Parathyroid adenoma (tissue), 2 donors: Measurements from ENCODE around the gene SSB.

Experiments
- H2AFZ ChIP-seq: fragments of 300-600 bp; sonication (generic); one replicate; pipeline ENCODE4 v1.7.0; 2017; ENCODE audit warnings: antibody characterized with exemption, mild to moderate bottlenecking
- H3K27ac ChIP-seq: fragments of 300-600 bp; sonication (generic); one replicate; pipeline ENCODE4 v1.7.0; 2017
- H3K27me3 ChIP-seq: fragments of 300-600 bp; sonication (generic); one replicate; pipeline ENCODE4 v1.7.0; 2017; ENCODE audit warnings: low read length; ENCODE audit not compliant: control insufficient read depth, insufficient read depth
- H3K36me3 ChIP-seq: fragments of 300-600 bp; sonication (generic); one replicate; pipeline ENCODE4 v1.7.0; 2017; ENCODE audit warnings: low read length; ENCODE audit not compliant: control insufficient read depth, insufficient read depth
- H3K4me1 ChIP-seq: fragments of 300-600 bp; sonication (generic); one replicate; pipeline ENCODE4 v1.7.0; 2017; ENCODE audit warnings: control low read depth
- H3K4me2 ChIP-seq: fragments of 300-600 bp; sonication (generic); one replicate; pipeline ENCODE4 v1.7.0; 2017; ENCODE audit warnings: low read length
- H3K4me3 ChIP-seq: fragments of 300-600 bp; sonication (generic); one replicate; pipeline ENCODE4 v1.7.0; 2017; ENCODE audit warnings: low read depth, low read length
- H3K79me2 ChIP-seq: fragments of 300-600 bp; sonication (generic); one replicate; pipeline ENCODE4 v1.7.0; 2017; ENCODE audit warnings: control low read depth
- H3K9ac ChIP-seq: fragments of 300-600 bp; sonication (generic); one replicate; pipeline ENCODE4 v1.7.0; 2017; ENCODE audit warnings: mild to moderate bottlenecking
- H3K9me3 ChIP-seq: fragments of 300-600 bp; sonication (generic); one replicate; pipeline ENCODE4 v1.7.0; 2017; ENCODE audit warnings: low read length; ENCODE audit not compliant: control insufficient read depth
- CTCF ChIP-seq: fragments of 300-600 bp; sonication (generic); IDR thresholded peaks from one replicate; pipeline ENCODE4 v1.7.0; 2017; ENCODE audit warnings: antibody characterized with exemption, mild to moderate bottlenecking
- donor health status: primary hyperparathyroidism.

SSB gene

GRCh38 chr2:169827272-169828140, 28.8 kb downstream of the SSB start, which contains the start of gene UBR3:
Gene UBR3 (plus strand): TSS chr2:169827454. CDS start chr2:169827508, 54 bp downstream.
- TF ChIP-seq CTCF: no peak
- peak within 1 kb of the TSS; percentile 60 for H3K27ac ChIP-seq
- peaks cover 28% of the 10 kb centered on the region for H3K79me2 ChIP-seq
- no peaks in the 10 kb centered on the region for H3K27me3 ChIP-seq
- peak within 1 kb of the TSS; percentile 91 for H3K4me2 ChIP-seq
- no peaks in the 10 kb centered on the region for H3K9me3 ChIP-seq
- H3K4me1 ChIP-seq: peaks cover 11% of the 10 kb centered on the region
- peak within 1 kb of the TSS; percentile 1 for H3K9ac ChIP-seq
- no peaks in the 10 kb centered on the region for H3K36me3 ChIP-seq
- H2AFZ ChIP-seq: peak within 1 kb of the TSS; percentile 59
- peak within 1 kb of the TSS; percentile 77 for H3K4me3 ChIP-seq

DNA sequence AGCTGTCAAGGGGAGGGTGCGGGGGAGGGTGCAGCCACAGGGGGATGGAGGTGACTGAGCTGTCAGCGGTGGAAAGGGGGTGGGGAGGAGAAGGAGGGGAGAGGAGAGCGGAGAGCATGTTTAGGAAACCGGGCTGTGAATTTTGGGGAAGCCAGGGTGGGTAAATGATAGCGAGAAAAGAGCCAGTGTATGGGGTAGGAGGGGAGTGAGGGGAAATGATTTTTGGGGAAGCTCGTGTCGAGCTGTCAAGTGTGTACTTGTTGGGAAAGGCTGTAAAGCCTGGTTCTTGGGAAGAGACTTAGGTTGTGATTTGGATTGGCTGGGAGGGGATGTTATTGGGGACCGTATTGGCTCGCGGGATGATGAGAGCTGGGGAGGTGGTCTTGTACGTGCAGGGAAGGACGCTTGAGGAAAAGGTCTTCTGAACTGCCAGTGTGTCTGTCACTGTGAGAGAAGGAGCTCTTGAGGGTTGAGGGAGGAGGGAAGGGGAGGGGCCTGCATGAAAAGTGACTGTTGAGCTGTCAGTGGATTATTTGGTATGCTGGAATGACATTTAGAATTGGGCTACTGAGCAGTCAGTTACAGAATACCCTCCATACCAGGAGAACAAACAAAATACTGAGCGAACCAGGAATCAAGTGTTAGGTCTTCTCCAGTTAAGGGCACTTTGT, 29.6 kb downstream of the SSB start:
- H3K36me3 ChIP-seq: no peaks in the 10 kb centered on the region
- peak overlapping the region; percentile 60 for H3K27ac ChIP-seq
- peak overlapping the region; percentile 91 for H3K4me2 ChIP-seq
- peak overlapping the region; percentile 41 for H2AFZ ChIP-seq
- peaks cover 34% of the 10 kb centered on the region for H3K79me2 ChIP-seq
- peaks cover 14% of the 10 kb centered on the region for H3K4me1 ChIP-seq
- peak overlapping the region; percentile 1 for H3K9ac ChIP-seq
- H3K9me3 ChIP-seq: no peaks in the 10 kb centered on the region
- H3K4me3 ChIP-seq: peak overlapping the region; percentile 77
- TF ChIP-seq CTCF: no peak
- H3K27me3 ChIP-seq: no peaks in the 10 kb centered on the region

GRCh38 chr2:169834401-169834800, 35.7 kb downstream of the SSB start:
- peaks cover 66% of the 10 kb centered on the region for H3K79me2 ChIP-seq
- no peaks in the 10 kb centered on the region for H3K27me3 ChIP-seq
- no peaks in the 10 kb centered on the region for H3K9me3 ChIP-seq
- H3K4me1 ChIP-seq: peaks cover 10% of the 10 kb centered on the region
- H3K27ac ChIP-seq: no peak overlapping the region
- no peak overlapping the region for H2AFZ ChIP-seq
- no peak overlapping the region for H3K4me3 ChIP-seq
- no peak for TF ChIP-seq CTCF
- no peak overlapping the region for H3K4me2 ChIP-seq
- H3K9ac ChIP-seq: no peak overlapping the region
- H3K36me3 ChIP-seq: no peaks in the 10 kb centered on the region

DNA sequence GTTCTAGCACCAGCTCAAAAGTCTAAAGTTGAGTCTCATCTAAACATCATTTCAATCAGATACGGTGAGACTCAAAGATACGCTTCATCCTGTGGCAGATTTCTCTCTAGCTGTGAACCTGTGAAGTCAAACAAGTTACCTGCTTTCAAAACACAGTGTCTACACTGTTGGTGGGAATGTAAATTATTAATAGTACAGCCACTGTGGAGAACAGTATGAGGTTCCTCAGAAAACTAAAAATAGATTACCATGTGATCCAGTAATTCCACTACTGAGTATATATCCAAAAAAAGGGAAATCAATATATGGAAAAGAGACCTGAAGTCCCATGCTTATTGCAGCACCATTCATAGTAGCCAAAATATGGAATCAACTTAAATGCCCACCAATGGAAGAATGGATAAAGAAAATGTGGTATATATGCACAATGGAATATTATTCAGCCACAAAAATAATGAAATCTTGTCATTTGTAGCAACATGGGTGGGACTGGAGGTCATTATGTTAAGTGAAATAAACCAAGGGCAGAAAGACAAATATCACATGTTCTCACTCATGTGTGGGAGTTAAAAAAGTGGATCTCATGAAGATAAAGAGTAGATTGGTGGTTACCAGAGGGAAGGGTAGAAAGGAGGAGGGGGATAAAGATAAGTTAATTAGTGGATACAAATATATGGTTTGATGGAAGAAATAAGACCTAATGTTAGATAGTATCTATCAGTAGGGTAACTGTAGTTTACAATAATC, 40.2 kb downstream of the SSB start:
- no peaks in the 10 kb centered on the region for H3K9me3 ChIP-seq
- no peak overlapping the region for H3K4me2 ChIP-seq
- H3K27me3 ChIP-seq: no peaks in the 10 kb centered on the region
- H3K27ac ChIP-seq: no peak overlapping the region
- H3K4me1 ChIP-seq: peaks cover 8% of the 10 kb centered on the region
- H3K36me3 ChIP-seq: no peaks in the 10 kb centered on the region
- H3K4me3 ChIP-seq: no peak overlapping the region
- peaks cover 56% of the 10 kb centered on the region for H3K79me2 ChIP-seq
- H3K9ac ChIP-seq: no peak overlapping the region
- H2AFZ ChIP-seq: no peak overlapping the region
- no peak for TF ChIP-seq CTCF
